A673 (cell line): ENCODE measurements around the gene C1QTNF9. TPM values are rescaled to one million over a fixed set of nuclear protein-coding genes. Genes with fewer than 3 reads are reported as not detected.

Experiments
- BruUV-seq: library from RNA; stranded (reverse); fragments of 400-500 nt; replicated peaks from 2 replicates; lab custom pipeline; 2021; lab: Mats Ljungman, UMichigan
- CTCF ChIA-PET: fragments of 300-600 bp; sonication (Branson Sonifier 250); formaldehyde crosslinking; loops from one replicate; lab custom pipeline; 2022; ENCODE audit warnings: antibody characterized with exemption; lab: Charles Lee
- POLR2A ChIA-PET: fragments of 300-600 bp; sonication (Branson Sonifier 250); formaldehyde crosslinking; loops from one replicate; lab custom pipeline; 2022; ENCODE audit warnings: antibody characterized with exemption; ENCODE audit not compliant: low non-redundant PET; lab: Charles Lee
- DNase-seq: peaks from one replicate; pipeline ENCODE4 v3.0.0-alpha.2; 2015; ENCODE audit warnings: low spot score
- H3K27ac ChIP-seq: fragments of 200-600 bp; sonication (generic); 2 replicates; pipeline ENCODE4 v1.5.1; 2016; ENCODE audit warnings: mixed run types, low read depth, mild to moderate bottlenecking, mixed read lengths, antibody characterized with exemption, low read length; ENCODE audit not compliant: poor library complexity, severe bottlenecking
- H3K27me3 ChIP-seq: fragments of 200-600 bp; sonication (generic); replicated peaks from 2 replicates; pipeline ENCODE4 v1.6.1; 2017; ENCODE audit warnings: mixed run types, low read depth, mild to moderate bottlenecking, mixed read lengths, antibody characterized with exemption, low read length; ENCODE audit not compliant: insufficient read depth, poor library complexity
- H3K36me3 ChIP-seq: fragments of 200-600 bp; sonication (generic); 2 replicates; pipeline ENCODE4 v1.6.1; 2016; ENCODE audit warnings: mixed run types, mild to moderate bottlenecking, mixed read lengths, antibody characterized with exemption, low read length; ENCODE audit not compliant: insufficient read depth, poor library complexity, severe bottlenecking
- H3K4me1 ChIP-seq: fragments of 200-600 bp; sonication (generic); 2 replicates; pipeline ENCODE4 v1.6.1; 2017; ENCODE audit warnings: mixed run types, mild to moderate bottlenecking, mixed read lengths, antibody characterized with exemption, low read length; ENCODE audit not compliant: insufficient read depth, poor library complexity, severe bottlenecking
- H3K4me3 ChIP-seq: fragments of 200-600 bp; sonication (generic); 2 replicates; pipeline ENCODE4 v1.5.1; 2016; ENCODE audit warnings: low read depth, mixed run types, mild to moderate bottlenecking, mixed read lengths, low read length; ENCODE audit not compliant: poor library complexity, severe bottlenecking
- H3K9me3 ChIP-seq: fragments of 200-600 bp; sonication (generic); 2 replicates; pipeline ENCODE4 v1.6.1; 2016; ENCODE audit warnings: mixed run types, low read depth, mild to moderate bottlenecking, mixed read lengths, antibody characterized with exemption, low read length; ENCODE audit not compliant: poor library complexity, severe bottlenecking
- CTCF ChIP-seq: fragments of 300-800, 200-600 bp; sonication (generic); conservative IDR thresholded peaks from 2 replicates; pipeline ENCODE4 v1.5.1; 2017; ENCODE audit warnings: low read depth, mild to moderate bottlenecking, antibody characterized with exemption, low read length, moderate library complexity, mixed read lengths
- EZH2 ChIP-seq: fragments of 200-600 bp; sonication (generic); IDR thresholded peaks from 2 replicates; pipeline ENCODE4 v1.6.1; 2017; ENCODE audit warnings: borderline replicate concordance, low read depth, mild to moderate bottlenecking, mixed read lengths, antibody characterized with exemption, low read length; ENCODE audit not compliant: poor library complexity, severe bottlenecking
- intact Hi-C: fragments of 100-400 bp; cut with micrococcal nuclease; formaldehyde crosslinking; loops from one replicate; pipeline ENCODE4 v1.10.0; 2022; ENCODE audit not compliant: unreplicated experiment
- total RNA-seq: library from RNA; stranded (reverse); gene quantifications from 2 replicates; pipeline ENCODE4 v1.2.3, GENCODE V29; 2021

The C1QTNF9 gene
- total RNA-seq, 1 experiment from 2014 or later: 0.34 TPM

DNA sequence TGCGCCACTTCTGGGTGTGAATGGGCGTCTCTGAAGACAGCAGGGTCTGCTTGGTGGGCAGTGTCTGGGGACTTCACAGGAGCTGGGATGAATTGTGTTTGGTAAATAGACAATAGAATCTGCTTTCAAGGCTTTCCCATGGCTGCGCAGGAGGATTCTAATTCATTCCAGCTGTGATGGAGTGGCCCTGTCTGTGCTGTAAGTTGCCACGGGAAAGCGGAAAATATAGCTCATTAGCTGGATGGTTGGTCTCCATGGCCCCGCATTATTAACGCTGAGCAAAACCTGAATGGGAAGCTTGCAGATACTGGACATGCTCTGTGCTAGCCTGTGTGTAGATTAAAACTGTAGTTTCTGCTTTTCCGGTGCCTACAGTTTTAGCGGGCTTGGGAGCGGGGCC, 15.6 kb upstream of the C1QTNF9 start:
- TF ChIP-seq EZH2: no peak
- TF ChIP-seq CTCF: no peak
- intact Hi-C loops: loop anchor here (2.0 kb wide), 1 partner anchor 15 kb away; no protein-coding TSS in a partner anchor
- POLR2A ChIA-PET: interaction anchor here (0.5 to 0.9 kb wide), 3 partner anchors 10 to 55 kb away, joined by 3 to 4 read pairs (median 3); no protein-coding TSS in a partner anchor
- CTCF ChIA-PET: no interaction called here
- peaks cover 34% of the 10 kb centered on the region for H3K4me1 ChIP-seq
- H3K36me3 ChIP-seq: peaks cover 83% of the 10 kb centered on the region
- peak overlapping the region; percentile 34 for H3K4me3 ChIP-seq
- BruUV-seq: no TSS peak
- H3K9me3 ChIP-seq: no peaks in the 10 kb centered on the region
- H3K27me3 ChIP-seq: no peaks in the 10 kb centered on the region
- peak overlapping the region; percentile 87 for H3K27ac ChIP-seq
- peak; percentile 94 for DNase-seq

- no TSS peak for BruUV-seq
- TF ChIP-seq EZH2 (no peak), CTCF (no peak)
- ChIA-PET POLR2A (no interaction called here), CTCF (no interaction called here)
- no peak overlapping the region for H3K4me3 ChIP-seq
- peaks cover 7% of the 10 kb centered on the region for H3K4me1 ChIP-seq
- no peaks in the 10 kb centered on the region for H3K27me3 ChIP-seq
- peak overlapping the region; percentile 20 for H3K27ac ChIP-seq
- DNase-seq: no peak
- intact Hi-C loops: no loop called here
- H3K36me3 ChIP-seq: peaks cover 98% of the 10 kb centered on the region
- no peaks in the 10 kb centered on the region for H3K9me3 ChIP-seq
Observed at GRCh38 chr13:24299488-24300114, 9.8 kb upstream of the C1QTNF9 start.

DNA sequence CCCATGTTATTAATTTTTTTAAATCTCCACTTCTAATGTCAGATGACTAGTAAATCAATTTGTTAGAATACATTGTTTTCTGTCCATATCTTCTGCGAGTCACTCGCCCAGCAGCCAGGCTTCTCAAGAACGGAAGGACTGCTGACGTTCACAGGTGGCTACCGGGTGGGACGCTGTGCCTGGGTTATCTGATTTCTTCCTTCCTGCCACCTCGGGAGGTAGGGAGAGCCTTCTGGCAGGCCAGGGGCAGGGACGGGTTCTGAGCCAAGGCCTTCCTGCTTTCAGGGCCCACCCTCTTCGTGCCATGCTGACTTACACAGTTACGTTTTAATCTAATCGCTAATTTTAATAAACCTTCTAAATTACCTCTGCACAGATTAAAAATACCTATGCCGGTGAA, 7.9 kb upstream of the C1QTNF9 start:
- H3K27ac ChIP-seq: peak overlapping the region; percentile 46
- H3K4me1 ChIP-seq: no peaks in the 10 kb centered on the region
- peaks cover 90% of the 10 kb centered on the region for H3K36me3 ChIP-seq
- no peak for DNase-seq
- TF ChIP-seq CTCF: no peak
- no peak for TF ChIP-seq EZH2
- CTCF ChIA-PET: no interaction called here
- POLR2A ChIA-PET: no interaction called here
- no TSS peak for BruUV-seq
- H3K27me3 ChIP-seq: no peaks in the 10 kb centered on the region
- H3K9me3 ChIP-seq: no peaks in the 10 kb centered on the region
- no peak overlapping the region for H3K4me3 ChIP-seq
- intact Hi-C loops: no loop called here
